ENCODE results near the gene ERCC6L. TPM values are rescaled to one million over a fixed set of nuclear protein-coding genes. Genes with fewer than 3 reads are reported as not detected.

ERCC6L gene
- total and polyA plus RNA-seq, 2 donors from 2014 or later, result 0.16 TPM; not detected in 1

DNA sequence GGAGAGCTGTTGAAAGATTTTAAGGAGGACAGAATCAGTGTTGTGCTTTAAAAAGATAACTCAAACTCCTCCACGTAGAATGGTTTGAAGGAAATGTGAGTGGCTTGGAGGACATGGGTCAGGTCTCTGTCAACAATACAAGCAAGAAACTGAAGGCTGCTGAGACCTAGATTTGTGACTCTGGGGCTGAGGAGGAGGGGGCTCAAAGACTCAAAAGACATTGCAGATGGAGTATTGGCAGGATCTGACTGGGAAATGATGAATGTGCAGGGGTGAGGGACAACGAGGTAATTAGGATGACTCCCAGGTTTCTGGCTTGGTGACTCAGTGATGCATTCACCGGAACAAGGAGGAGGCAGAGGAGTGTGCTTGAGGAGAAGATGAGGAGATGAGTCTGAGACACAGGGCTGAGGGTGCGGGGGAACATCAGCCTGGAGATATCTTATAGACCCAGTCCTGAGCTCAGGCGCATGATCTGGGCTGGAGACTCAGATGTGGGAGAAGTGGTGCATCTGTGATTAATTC, 41.6 kb upstream of the ERCC6L start:
- Histone ChIP-seq H3K4me3 (ENCODE audit: low read length in 3 of 3) (no peak overlapping the region), H3K36me3 (ENCODE audit: control insufficient read depth in 2 of 3, insufficient read depth in 3 of 3, low read length in 3 of 3) (peaks cover 0 to 3% (median 0%) of the 10 kb centered on the region in 3 donors), H3K9ac (ENCODE audit: low read length in 3 of 3) (no peak overlapping the region), H3K4me1 (ENCODE audit: control insufficient read depth in 2 of 3, insufficient read depth in 2 of 3, low read depth in 1 of 3, low read length in 3 of 3) (peaks cover 0 to 6% (median 2%) of the 10 kb centered on the region in 3 donors), H3K9me3 (ENCODE audit: control insufficient read depth in 2 of 3, insufficient read depth in 1 of 3, low read length in 3 of 3) (no peaks in the 10 kb centered on the region), H3K27me3 (ENCODE audit: control insufficient read depth, insufficient read depth, low read length) (peaks cover 7% of the 10 kb centered on the region), H3K27ac (ENCODE audit: low read depth in 2 of 2, low read length in 2 of 2) (no peak overlapping the region)
- DNase-seq (peak in 4 of 5 donors; percentile 75 to 91 (median 79)), FAIRE-seq (no peak)
- TF ChIP-seq, protein P1, sequence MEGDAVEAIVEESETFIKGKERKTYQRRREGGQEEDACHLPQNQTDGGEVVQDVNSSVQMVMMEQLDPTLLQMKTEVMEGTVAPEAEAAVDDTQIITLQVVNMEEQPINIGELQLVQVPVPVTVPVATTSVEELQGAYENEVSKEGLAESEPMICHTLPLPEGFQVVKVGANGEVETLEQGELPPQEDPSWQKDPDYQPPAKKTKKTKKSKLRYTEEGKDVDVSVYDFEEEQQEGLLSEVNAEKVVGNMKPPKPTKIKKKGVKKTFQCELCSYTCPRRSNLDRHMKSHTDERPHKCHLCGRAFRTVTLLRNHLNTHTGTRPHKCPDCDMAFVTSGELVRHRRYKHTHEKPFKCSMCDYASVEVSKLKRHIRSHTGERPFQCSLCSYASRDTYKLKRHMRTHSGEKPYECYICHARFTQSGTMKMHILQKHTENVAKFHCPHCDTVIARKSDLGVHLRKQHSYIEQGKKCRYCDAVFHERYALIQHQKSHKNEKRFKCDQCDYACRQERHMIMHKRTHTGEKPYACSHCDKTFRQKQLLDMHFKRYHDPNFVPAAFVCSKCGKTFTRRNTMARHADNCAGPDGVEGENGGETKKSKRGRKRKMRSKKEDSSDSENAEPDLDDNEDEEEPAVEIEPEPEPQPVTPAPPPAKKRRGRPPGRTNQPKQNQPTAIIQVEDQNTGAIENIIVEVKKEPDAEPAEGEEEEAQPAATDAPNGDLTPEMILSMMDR (IDR thresholded peaks at IDR 0.05; ENCODE audit: borderline replicate concordance, extremely low read depth, insufficient read depth), result no peak
- intact Hi-C loops (cut with DNase I), result no loop called here

DNA sequence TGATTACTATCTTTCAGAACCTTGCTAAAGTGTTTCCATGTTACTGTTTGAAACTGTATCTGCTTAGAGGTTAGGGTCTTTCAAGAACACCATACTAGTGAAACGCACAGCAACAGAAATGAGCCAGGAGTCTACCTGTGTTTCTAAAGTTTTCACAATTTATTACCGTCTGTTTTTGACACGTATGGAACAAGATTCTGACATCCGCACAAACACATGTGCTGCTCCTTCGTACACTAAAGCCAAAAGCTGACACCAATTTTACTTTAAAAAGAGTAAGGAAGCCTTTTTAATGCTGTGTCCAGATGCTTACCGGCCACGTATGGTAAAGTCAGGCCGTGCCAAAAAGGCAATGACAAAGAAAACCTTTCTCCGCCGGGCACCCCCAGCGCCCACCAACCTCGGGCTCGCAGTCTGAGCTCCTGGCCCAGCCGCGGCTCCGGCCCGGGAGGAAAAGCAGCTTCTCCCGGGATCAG, 37.7 kb upstream of the ERCC6L start:
- Histone ChIP-seq H3K36me3 (ENCODE audit: control insufficient read depth in 2 of 3, insufficient read depth in 3 of 3, low read length in 3 of 3) (peaks cover 6 to 28% (median 23%) of the 10 kb centered on the region in 3 donors), H3K27me3 (ENCODE audit: control insufficient read depth, insufficient read depth, low read length) (peaks cover 7% of the 10 kb centered on the region), H3K27ac (ENCODE audit: low read depth in 2 of 2, low read length in 2 of 2) (peak overlapping the region; percentile 63 to 77), H3K9ac (ENCODE audit: low read length in 3 of 3) (peak overlapping the region; percentile 69 to 94 (median 73)), H3K9me3 (ENCODE audit: control insufficient read depth in 2 of 3, insufficient read depth in 1 of 3, low read length in 3 of 3) (no peaks in the 10 kb centered on the region), H3K4me3 (ENCODE audit: low read length in 3 of 3) (peak overlapping the region; percentile 74 to 91 (median 79)), H3K4me1 (ENCODE audit: control insufficient read depth in 2 of 3, insufficient read depth in 2 of 3, low read depth in 1 of 3, low read length in 3 of 3) (peaks cover 0 to 6% (median 2%) of the 10 kb centered on the region in 3 donors)
- TF ChIP-seq, protein P1 (IDR thresholded peaks at IDR 0.05; ENCODE audit: borderline replicate concordance, extremely low read depth, insufficient read depth), result no peak
- intact Hi-C loops (cut with DNase I), result no loop called here
- FAIRE-seq (no peak), DNase-seq (no peak)

DNA sequence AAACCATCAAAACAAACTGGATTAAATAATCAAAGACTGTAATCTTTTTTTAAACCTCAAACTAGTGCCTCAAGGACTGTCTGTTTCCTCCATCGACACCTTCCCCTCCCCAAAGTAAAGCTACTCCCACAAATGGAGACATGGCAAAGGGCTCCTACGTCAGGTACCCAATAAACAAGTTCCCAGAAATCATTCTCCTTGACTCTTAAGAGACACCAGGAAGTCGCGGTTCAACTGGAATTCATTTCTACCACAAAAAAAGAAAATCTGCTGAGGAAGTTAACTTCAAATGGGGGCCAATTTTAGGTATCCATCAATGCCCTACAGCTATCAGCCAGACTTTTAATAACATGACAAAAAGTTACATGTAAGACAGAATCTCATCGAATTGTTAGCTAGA, 35.7 kb upstream of the ERCC6L start:
- intact Hi-C loops (cut with DNase I), result no loop called here
- Histone ChIP-seq H3K27me3 (ENCODE audit: control insufficient read depth, insufficient read depth, low read length) (peaks cover 4% of the 10 kb centered on the region), H3K36me3 (ENCODE audit: control insufficient read depth in 2 of 3, insufficient read depth in 3 of 3, low read length in 3 of 3) (peaks cover 11 to 32% (median 28%) of the 10 kb centered on the region in 3 donors), H3K4me3 (ENCODE audit: low read length in 3 of 3) (no peak overlapping the region), H3K9me3 (ENCODE audit: control insufficient read depth in 2 of 3, insufficient read depth in 1 of 3, low read length in 3 of 3) (no peaks in the 10 kb centered on the region), H3K27ac (ENCODE audit: low read depth in 2 of 2, low read length in 2 of 2) (no peak overlapping the region), H3K9ac (ENCODE audit: low read length in 3 of 3) (no peak overlapping the region), H3K4me1 (ENCODE audit: control insufficient read depth in 2 of 3, insufficient read depth in 2 of 3, low read depth in 1 of 3, low read length in 3 of 3) (peaks cover 0 to 6% (median 2%) of the 10 kb centered on the region in 3 donors)
- TF ChIP-seq, protein P1 (IDR thresholded peaks at IDR 0.05; ENCODE audit: borderline replicate concordance, extremely low read depth, insufficient read depth), result no peak
- no peak for FAIRE-seq
- DNase-seq, result no peak

Measured in kidney (tissue), 14 donors.